Measurements from ENCODE around the gene AFMID. TPM values are rescaled to one million over a fixed set of nuclear protein-coding genes. Genes with fewer than 3 reads are reported as not detected.

Gene AFMID
- total RNA-seq, 1 experiment from 2014 or later: 15.6 TPM

DNA sequence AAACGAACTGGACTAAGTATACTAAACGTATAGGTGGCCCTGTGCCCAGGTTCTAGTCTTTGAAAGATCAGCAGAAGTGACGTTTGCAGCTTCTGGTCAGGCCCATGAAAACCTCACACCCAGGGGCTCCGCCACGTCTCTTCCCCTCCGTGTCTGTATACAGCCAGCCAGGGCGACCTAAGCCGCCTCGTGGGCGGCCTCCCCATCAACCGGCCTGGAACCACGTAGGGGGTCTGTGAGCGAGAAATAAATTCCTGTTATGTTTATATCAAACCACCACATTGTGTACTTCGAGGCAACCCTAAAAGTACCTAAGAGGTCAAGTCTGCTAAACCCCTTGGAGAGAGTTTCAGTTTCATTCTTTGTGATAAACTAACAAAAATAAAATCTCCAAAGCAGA, 7.1 kb upstream of the AFMID start:
- DNase-seq (ENCODE audit: low spot score): no peak

DNA sequence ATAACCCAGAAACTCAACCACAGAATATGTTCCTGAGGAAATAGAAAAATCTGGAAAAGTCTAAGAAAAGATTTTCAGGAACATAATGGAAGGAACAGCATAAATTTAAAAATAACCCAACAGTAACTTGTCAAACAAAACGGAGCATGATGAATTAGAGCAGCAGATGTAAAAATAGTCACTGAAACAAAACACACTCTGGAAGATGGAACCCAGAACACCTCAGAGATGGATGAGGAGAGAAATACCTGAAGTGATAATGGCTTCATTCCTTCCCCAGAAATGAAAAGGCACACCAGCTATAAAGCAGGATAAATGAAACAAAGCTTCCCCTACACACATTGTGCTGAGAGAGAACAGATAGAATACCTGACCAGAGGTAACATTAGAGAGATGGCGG, 6.7 kb upstream of the AFMID start:
- no peak for DNase-seq (ENCODE audit: low spot score)

DNA sequence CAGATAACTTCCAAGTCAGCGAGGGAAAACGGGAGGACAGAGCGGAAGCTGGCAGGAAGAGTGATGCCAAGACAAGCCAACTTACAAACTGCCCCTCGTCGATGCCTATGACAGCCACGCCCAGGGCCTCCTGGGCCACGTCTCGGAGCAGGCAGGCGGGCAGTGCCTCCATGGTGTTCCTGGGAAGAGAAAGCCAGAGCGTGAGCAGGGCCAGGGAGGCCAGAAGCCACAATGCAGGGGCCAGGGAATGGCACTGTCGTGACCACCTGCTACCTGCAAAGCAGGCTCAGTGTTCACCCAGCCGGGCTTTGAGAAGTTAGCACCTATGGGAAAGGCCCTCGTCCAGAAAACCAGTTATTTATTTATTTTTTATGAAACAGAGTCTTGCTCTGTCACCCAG, 4.7 kb upstream of the AFMID start:
- DNase-seq (ENCODE audit: low spot score): no peak

DNA sequence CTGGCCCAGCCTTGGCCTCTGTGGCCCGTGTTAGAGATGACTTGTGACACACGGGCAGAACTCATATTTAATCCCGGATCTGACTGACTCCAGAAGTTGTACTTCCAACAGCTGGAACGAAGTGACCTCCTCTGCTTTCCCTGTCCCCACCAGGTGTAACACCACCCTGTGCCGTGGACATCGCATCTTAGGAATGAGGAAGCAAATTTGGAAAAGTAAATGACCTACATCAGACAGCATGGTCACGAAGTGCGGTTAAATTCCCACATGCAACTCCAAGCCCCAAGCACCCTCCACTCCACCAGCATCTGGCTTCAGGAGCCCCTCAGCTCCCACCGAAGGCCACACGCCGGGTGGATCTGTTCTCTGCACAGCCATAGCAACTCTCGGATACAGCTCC, 3.2 kb upstream of the AFMID start:
- DNase-seq (ENCODE audit: low spot score): no peak

DNA sequence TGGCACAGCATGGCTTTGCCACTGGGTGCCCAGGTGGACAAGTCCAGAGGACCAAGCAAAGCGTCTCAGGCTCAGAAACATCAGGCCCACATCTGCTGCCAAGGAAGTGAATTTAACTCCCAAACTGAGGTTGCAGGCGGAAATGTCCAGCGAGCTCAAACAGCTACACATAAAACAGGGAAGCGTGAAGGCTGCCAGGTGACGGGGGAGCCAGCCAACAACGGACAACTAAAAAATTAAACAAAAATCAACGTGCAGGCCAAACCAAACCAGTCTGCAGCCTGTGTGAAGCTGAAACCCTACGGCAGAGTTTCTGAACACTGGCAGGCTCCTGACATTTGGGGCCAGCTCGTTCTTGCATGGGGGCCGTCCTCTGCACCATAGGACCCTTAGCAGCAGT, 2.8 kb upstream of the AFMID start:
- DNase-seq (ENCODE audit: low spot score): no peak

DNA sequence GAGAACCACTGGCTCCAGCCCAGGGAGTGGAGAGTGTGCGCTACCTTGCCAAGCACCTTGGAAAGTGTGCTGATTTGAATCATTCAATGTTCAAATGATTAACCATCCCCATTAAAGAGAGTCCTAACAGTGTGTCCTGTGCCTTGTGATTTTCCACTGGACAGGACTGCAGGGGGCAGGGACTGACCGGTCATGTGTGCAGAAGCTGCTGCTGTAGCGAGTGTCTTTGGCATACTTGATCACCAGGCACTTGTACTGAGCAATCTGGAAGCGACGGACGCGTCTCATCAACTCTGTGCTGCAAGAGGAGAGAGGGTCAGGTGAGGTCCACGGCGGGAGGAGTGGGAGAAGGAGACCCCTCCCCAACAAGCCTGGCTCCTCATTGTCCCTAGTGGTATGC, 2.3 kb upstream of the AFMID start:
- no peak for DNase-seq (ENCODE audit: low spot score)

DNA sequence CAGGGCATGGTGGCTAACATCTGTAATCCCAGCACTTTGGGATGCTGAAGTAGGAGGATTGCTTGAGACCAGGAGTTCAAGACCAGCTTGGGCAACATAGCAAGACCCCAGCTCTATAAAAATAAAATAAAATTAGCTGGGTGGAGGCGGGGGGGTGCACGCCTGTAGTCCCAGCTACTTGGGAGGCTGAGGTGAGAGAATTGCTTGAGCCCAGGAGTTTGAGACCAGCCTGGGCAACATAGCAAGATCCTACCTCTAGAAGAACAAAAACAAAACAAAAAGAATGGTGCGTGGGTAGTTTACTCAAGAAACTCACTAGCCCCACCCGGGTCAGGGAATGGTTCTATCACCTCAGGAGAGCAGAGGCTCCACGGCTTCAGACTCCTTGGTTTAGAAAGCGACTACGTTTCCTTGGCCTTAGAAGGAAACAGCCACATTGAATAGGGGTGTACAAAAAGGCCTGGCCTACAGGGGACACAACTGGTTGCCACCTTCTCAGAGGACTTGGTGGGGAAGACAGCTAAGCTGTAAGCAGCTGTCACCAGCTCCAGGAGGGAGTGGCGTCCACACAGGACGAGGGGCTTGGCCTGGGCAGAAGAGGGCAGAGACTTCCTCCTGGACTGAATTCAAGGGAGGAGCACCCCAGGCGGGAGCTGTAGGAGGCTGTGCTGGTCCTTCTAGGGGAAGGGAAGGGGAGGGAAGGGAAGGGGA, 1.0 kb upstream of the AFMID start:
- DNase-seq (ENCODE audit: low spot score): peak; percentile 71

DNA sequence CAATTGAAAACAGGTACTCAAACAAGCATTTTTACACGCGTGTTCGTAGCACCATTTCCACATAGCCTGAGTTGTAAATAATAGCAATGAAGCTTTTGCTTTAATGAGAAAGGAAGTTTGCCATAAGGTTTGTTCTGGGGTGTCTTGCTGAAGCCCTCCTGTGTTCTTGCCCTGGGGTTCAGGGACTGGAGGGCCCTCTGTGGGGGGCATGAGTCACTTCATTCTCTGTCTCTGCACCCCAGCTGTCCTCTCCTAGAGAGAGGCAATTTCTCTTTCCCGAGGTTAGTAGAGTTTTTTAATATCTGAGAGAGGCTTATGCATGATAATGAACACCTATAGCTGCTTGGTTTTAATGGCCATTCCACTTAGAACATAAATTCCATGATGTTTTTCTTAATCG, 9.6 kb downstream of the AFMID start:
- no peak for DNase-seq (ENCODE audit: low spot score)

DNA sequence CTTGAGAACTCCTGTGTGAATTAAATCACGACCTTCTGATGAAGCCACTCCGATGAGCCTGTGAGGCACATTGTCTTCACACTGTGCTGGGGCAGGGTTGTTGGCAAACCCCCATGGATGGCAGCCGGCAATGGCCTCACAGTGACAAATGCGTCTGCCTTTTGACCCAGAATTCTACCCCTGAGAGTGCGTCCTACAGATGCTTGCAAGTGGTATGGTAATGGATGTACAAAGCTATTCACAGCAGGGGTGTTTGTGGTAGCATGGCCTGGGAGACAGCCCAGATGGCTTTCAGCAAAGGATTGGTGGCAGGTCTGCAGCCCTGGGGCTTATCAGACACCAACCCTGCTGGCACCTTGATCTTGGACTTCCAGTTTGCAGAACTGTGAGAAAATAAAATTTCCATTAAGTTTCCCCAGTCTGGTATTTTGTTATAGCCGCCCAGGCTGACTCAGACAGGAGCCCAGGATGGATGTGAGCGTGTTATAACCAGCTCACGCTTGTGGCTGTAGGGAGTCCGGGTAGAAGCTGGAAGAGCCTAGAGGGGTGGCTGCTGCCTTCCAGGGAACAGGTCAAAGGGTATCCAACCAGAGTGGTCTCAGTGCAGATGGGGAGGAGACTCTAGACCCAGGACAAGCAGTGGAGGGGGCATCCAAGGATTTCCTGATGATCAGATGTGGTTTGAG, 10.1 kb downstream of the AFMID start:
- DNase-seq (ENCODE audit: low spot score): peak; percentile 53

DNA sequence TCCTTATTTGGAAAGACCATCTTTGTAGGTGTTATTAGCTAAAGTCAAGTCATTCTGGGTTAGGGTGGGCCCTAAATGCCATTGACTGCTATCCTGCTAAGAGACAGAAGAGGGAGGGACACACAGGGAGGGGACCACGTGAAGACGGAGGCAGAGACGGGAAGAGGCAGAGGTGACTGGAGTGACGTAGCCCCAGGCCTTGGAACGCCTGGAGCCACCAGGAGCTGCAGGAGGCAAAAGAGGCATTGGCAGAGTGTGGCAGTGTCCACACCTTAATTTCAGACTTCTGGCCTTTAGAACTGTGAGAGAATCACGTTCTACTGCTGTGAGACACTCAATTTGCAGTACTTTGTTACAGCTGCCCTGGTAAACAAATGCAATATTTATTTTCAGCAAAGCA, 13.3 kb downstream of the AFMID start:
- no peak for DNase-seq (ENCODE audit: low spot score)

DNA sequence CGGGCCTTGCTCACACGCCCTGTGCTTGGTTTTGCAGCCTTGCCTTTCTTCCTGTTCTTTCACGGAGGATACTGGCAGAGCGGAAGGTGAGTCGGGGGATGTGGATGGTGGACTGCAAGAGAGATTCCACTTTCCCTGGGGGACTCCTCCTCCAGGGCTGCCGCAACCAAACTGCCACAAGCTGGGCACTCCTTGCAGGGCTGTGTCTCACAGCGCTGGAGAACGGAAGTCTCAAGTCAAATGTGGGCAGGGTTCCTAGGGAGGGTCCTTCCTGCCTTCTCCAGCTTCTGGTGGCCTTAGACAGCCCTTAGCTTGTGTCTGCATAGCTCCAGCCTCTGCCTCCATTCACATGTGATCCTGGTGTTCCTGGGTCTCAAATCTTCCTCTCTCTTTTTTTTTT, 15.5 kb downstream of the AFMID start:
- no peak for DNase-seq (ENCODE audit: low spot score)

DNA sequence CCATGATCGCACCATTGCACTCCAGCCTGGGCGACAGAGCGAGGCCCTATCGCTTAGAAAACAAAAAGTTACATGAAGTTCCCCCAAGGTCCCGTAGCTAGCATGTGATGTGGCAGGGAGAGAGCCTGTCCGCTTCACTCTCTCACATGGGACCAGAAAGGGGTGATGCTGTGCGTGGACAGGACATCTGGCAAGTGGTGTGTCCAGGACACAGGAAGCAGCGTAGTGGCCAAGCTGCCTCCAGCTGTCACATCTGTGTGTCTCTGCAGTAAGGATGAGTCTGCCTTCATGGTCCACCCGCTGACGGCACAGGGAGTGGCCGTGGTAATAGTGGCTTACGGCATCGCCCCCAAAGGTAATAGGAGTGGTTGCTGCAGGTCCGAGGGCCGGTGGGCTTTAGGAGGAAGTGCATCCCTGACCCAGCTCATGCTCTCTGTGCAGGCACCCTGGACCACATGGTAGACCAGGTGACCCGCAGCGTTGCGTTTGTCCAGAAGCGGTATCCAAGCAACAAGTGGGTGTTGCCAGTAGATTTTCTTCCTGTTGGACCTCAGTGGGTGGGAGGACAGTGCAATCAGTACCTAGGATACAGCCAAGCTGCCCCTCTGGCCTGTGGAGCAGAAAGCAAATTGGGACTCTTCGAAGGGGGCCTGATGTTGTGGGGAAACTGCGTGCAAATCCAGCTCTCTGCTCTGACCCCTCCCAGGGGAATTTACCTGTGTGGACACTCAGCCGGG, 17.4 kb downstream of the AFMID start:
- no peak for DNase-seq (ENCODE audit: low spot score)

DNA sequence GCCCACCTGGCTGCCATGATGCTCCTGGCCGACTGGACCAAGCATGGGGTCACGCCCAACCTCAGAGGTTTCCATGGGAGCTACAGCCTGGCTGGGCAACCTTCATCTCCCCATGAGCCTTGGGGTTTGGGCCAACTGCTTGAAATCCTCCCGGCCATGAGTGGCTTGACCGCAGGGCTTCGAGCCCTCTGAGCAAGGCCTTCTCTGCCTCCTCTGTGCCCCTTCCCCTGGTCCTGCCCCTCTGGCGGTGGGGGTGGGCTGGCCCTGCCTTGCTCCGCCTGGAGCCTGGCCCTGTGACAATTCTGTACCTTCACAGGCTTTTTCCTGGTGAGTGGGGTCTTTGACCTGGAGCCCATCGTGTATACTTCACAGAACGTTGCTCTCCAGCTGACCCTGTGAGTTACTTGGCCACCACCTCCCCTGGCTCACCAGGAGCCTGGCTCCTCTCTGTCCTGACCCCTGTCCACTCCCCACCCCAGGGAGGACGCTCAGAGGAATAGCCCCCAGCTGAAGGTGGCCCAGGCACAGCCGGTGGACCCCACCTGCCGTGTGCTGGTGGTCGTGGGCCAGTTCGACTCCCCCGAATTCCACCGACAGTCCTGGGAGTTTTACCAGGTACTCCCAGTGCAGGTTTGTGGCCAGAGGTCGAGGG, 18.1 kb downstream of the AFMID start:
- DNase-seq (ENCODE audit: low spot score): no peak

DNA sequence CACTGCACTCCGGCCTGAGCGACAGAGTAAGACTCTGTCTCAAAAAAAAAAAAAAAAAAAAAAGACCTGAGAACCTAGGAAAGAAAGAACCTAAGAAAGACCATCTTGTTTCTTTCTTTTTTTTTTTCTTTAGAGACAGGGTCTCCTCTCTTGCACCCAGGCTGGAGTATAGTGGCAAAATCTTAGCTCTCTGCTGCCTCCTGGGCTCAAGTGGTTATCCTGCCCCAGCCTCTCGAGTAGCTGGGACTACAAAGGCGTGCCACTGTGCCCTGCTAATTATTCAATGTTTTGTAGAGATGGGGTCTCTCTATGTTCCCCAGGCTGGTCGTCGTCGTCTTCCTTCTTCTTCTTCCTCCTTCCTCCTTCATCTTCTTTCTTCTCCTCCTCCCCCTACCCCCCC, 19.1 kb downstream of the AFMID start:
- DNase-seq (ENCODE audit: low spot score): no peak

DNA sequence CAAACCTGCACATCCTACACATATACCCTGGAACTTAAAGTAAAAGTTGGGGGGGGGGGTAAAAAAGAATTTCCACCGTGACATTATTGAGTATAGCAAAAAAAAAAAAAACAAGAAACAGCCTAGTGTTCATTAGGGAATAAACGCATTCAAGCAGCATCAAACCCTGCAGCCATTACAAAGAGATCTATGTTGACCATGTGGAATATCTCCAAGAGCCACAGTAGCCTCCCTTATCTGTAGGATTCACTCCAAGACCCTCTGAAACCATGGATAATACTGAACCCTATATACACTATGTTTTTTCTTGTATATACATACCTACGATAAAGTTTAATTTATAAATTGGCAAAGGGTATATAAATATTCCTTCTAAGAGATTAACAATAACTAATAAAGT, 21.3 kb downstream of the AFMID start:
- no peak for DNase-seq (ENCODE audit: low spot score)

DNA sequence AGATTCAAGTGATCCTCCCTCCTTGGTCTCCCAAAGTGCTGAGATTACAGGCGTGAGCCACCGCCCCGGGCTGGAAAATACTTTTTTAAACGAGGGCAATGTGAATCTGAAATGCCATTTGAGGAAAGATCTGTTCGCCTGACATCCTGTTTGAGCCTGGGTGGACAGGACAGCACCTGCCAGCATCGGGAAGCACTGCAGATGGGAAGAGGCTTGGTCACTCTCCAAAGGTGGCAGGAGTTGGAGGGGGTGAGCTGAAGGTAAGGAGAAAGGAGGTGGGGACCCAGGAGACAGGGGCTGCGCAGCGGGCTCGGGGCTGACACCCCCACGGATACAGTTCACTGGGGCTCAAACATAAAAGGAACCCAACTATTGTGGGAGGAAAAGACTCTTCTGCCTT, 22.9 kb downstream of the AFMID start:
- DNase-seq (ENCODE audit: low spot score): no peak

DNA sequence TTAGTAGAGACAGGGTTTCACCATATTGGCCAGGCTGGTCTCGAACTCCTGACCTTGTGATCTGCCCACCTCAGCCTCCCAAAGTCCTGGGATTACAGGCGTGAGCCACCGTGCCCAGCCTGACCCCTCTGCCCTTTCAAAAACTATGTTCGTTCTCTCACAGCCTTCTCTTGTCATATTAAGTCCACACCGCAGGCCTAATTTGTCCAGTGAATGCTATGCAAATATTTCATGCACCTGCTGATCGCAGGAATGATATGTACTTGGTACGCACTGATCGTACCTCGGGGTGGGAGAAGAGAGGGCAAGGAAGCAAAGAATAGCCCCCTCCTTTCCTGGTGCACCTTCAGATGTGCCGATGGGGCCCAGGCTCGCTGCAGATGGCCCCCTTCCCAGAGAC, 23.9 kb downstream of the AFMID start:
- no peak for DNase-seq (ENCODE audit: low spot score)

DNA sequence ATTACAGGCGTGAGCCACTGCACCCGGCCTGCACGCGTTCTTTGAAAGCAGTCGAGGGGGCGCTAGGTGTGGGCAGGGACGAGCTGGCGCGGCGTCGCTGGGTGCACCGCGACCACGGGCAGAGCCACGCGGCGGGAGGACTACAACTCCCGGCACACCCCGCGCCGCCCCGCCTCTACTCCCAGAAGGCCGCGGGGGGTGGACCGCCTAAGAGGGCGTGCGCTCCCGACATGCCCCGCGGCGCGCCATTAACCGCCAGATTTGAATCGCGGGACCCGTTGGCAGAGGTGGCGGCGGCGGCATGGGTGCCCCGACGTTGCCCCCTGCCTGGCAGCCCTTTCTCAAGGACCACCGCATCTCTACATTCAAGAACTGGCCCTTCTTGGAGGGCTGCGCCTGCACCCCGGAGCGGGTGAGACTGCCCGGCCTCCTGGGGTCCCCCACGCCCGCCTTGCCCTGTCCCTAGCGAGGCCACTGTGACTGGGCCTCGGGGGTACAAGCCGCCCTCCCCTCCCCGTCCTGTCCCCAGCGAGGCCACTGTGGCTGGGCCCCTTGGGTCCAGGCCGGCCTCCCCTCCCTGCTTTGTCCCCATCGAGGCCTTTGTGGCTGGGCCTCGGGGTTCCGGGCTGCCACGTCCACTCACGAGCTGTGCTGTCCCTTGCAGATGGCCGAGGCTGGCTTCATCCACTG, 27.0 kb downstream of the AFMID start, which contains the start of gene BIRC5:
TSS of gene BIRC5 (plus strand) at position 238 of the 690 bp plus-strand sequence. CDS start at position 302, 64 bp downstream.
- peak; percentile 76 for DNase-seq (ENCODE audit: low spot score)

DNA sequence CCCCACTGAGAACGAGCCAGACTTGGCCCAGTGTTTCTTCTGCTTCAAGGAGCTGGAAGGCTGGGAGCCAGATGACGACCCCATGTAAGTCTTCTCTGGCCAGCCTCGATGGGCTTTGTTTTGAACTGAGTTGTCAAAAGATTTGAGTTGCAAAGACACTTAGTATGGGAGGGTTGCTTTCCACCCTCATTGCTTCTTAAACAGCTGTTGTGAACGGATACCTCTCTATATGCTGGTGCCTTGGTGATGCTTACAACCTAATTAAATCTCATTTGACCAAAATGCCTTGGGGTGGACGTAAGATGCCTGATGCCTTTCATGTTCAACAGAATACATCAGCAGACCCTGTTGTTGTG, 27.5 kb downstream of the AFMID start:
- no peak for DNase-seq (ENCODE audit: low spot score)

DNA sequence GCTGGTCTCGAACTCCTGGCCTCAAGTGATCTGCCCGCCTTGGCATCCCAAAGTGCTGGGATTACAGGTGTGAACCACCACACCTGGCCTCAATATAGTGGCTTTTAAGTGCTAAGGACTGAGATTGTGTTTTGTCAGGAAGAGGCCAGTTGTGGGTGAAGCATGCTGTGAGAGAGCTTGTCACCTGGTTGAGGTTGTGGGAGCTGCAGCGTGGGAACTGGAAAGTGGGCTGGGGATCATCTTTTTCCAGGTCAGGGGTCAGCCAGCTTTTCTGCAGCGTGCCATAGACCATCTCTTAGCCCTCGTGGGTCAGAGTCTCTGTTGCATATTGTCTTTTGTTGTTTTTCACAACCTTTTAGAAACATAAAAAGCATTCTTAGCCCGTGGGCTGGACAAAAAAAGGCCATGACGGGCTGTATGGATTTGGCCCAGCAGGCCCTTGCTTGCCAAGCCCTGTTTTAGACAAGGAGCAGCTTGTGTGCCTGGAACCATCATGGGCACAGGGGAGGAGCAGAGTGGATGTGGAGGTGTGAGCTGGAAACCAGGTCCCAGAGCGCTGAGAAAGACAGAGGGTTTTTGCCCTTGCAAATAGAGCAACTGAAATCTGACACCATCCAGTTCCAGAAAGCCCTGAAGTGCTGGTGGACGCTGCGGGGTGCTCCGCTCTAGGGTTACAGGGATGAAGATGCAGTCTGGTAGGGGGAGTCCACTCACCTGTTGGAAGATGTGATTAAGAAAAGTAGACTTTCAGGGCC, 32.4 kb downstream of the AFMID start:
- DNase-seq (ENCODE audit: low spot score): no peak

DNA sequence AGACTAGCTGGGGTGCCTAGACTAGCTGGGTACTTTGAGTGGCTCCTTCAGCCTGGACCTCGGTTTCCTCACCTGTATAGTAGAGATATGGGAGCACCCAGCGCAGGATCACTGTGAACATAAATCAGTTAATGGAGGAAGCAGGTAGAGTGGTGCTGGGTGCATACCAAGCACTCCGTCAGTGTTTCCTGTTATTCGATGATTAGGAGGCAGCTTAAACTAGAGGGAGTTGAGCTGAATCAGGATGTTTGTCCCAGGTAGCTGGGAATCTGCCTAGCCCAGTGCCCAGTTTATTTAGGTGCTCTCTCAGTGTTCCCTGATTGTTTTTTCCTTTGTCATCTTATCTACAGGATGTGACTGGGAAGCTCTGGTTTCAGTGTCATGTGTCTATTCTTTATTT, 35.9 kb downstream of the AFMID start:
- no peak for DNase-seq (ENCODE audit: low spot score)

Measured in A172 (cell line).